ENCODE measurements around the gene C19orf33. TPM values are rescaled to one million over a fixed set of nuclear protein-coding genes. Genes with fewer than 3 reads are reported as not detected.

The C19orf33 gene
- total and polyA plus RNA-seq, 9 of the 15 experiments (the other 6 are each of a cell fraction or from before 2014, with no cell fraction given): 3.2 TPM; not detected in 8

DNA sequence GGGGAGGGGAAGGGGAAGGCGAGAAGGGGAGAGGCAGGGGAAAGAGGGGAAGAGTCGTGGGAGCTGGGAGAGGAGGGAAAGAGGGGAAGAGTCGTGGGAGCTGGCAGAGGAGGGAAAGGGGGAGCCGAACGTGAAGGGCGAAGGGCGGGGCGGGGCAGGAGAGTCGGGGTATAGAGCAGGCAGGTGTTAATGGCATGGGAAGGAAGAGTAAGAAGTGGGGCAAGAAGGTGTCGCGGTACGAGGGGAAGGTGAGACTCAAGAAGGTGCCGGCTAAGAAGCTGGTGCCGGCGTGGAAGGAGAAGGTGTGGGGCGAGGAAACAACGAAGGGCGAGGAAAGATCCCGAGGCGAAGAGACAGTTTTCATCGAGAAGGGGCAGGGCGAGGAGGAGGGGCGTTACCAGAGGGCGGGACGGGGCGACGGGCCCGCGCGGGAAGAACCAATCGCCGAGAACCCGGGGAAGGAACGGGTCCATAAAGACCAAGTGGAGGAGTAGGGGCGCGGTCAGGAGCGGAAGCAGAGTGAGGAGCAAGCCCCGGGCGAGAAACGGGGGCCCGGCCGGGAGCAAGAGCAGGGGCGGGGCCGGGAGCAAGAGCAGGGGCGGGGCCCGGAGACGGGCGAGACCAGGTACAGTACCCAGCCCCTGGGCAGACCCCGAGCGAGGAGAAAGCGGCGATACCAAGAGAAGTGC, 32.0 kb downstream of the C19orf33 start (continued):
- peak; percentile 80 for TF ChIP-seq POLR2B (IDR thresholded peaks at IDR 0.05; ENCODE audit: low read depth, partially characterized antibody)
- TF ChIP-seq RBFOX2 (IDR thresholded peaks at IDR 0.05; ENCODE audit: low read depth, low read length): peak; percentile 72
- TF ChIP-seq SPI1 (IDR thresholded peaks at IDR 0.05; ENCODE audit: borderline replicate concordance, low read depth, low read length): peak; percentile 48; the same call in 1 of the 2 replicates
- TF ChIP-seq CXXC5 (CRISPR knock-in tag; IDR thresholded peaks at IDR 0.05): peak; percentile 63
- TF ChIP-seq CCNT2 (IDR thresholded peaks at IDR 0.05; ENCODE audit: borderline replicate concordance, extremely low read depth, insufficient read length, low read depth, low read length): peak; percentile 28
- peak; percentile 77; the same call in 1 of the 2 replicates for TF ChIP-seq SMARCA5 (IDR thresholded peaks at IDR 0.05)
- TF ChIP-seq ZNF316 (IDR thresholded peaks at IDR 0.05): peak; percentile 79
- TF ChIP-seq TRIM24 (IDR thresholded peaks at IDR 0.05): peak in 1 of 2 experiments; percentile 60; a peak in 3 of 4 replicates
- TF ChIP-seq ATF1 (CRISPR knock-in tag; IDR thresholded peaks at IDR 0.05): no peak
- TF ChIP-seq ATF1 (tag; IDR thresholded peaks at IDR 0.05): peak; percentile 6
- 0 out of 2 replicates have a peak, but pooled peaks have one; percentile 12 for TF ChIP-seq HDAC2 (IDR thresholded peaks at IDR 0.05)
- TF ChIP-seq BRD9 (IDR thresholded peaks at IDR 0.05; ENCODE audit: low read depth, partially characterized antibody): peak; percentile 18
- TF ChIP-seq ETV1 (tag; conservative IDR thresholded peaks at IDR 0.05; ENCODE audit: low read depth): peak; percentile 45
- TF ChIP-seq FOXK2 (conservative IDR thresholded peaks at IDR 0.05 in 1 of 2, IDR thresholded peaks at IDR 0.05 in 1 of 2; ENCODE audit: low read depth in 2 of 2): peak in 1 of 2 experiments; percentile 52; a peak in 3 of 4 replicates
- TF ChIP-seq KHSRP (IDR thresholded peaks at IDR 0.05): no peak
- TF ChIP-seq, protein P1, sequence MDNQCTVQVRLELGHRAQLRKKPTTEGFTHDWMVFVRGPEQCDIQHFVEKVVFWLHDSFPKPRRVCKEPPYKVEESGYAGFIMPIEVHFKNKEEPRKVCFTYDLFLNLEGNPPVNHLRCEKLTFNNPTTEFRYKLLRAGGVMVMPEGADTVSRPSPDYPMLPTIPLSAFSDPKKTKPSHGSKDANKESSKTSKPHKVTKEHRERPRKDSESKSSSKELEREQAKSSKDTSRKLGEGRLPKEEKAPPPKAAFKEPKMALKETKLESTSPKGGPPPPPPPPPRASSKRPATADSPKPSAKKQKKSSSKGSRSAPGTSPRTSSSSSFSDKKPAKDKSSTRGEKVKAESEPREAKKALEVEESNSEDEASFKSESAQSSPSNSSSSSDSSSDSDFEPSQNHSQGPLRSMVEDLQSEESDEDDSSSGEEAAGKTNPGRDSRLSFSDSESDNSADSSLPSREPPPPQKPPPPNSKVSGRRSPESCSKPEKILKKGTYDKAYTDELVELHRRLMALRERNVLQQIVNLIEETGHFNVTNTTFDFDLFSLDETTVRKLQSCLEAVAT (IDR thresholded peaks at IDR 0.05): peak; percentile 65 to 84; a peak in 2 of 4 replicates
- TF ChIP-seq, protein P2, sequence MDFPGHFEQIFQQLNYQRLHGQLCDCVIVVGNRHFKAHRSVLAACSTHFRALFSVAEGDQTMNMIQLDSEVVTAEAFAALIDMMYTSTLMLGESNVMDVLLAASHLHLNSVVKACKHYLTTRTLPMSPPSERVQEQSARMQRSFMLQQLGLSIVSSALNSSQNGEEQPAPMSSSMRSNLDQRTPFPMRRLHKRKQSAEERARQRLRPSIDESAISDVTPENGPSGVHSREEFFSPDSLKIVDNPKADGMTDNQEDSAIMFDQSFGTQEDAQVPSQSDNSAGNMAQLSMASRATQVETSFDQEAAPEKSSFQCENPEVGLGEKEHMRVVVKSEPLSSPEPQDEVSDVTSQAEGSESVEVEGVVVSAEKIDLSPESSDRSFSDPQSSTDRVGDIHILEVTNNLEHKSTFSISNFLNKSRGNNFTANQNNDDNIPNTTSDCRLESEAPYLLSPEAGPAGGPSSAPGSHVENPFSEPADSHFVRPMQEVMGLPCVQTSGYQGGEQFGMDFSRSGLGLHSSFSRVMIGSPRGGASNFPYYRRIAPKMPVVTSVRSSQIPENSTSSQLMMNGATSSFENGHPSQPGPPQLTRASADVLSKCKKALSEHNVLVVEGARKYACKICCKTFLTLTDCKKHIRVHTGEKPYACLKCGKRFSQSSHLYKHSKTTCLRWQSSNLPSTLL (IDR thresholded peaks at IDR 0.05): peak; percentile 57; the same call in 1 of the 2 replicates
- 0 out of 2 replicates have a peak, but pooled peaks have one; percentile 23 for TF ChIP-seq GABPB1 (CRISPR knock-in tag; IDR thresholded peaks at IDR 0.05)
- TF ChIP-seq, protein P3, sequence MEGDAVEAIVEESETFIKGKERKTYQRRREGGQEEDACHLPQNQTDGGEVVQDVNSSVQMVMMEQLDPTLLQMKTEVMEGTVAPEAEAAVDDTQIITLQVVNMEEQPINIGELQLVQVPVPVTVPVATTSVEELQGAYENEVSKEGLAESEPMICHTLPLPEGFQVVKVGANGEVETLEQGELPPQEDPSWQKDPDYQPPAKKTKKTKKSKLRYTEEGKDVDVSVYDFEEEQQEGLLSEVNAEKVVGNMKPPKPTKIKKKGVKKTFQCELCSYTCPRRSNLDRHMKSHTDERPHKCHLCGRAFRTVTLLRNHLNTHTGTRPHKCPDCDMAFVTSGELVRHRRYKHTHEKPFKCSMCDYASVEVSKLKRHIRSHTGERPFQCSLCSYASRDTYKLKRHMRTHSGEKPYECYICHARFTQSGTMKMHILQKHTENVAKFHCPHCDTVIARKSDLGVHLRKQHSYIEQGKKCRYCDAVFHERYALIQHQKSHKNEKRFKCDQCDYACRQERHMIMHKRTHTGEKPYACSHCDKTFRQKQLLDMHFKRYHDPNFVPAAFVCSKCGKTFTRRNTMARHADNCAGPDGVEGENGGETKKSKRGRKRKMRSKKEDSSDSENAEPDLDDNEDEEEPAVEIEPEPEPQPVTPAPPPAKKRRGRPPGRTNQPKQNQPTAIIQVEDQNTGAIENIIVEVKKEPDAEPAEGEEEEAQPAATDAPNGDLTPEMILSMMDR (IDR thresholded peaks at IDR 0.05 in 2 of 3, conservative IDR thresholded peaks at IDR 0.05 in 1 of 3; ENCODE audit: insufficient read depth in 2 of 3, low read depth in 1 of 3, low read length in 3 of 3): no peak
- TF ChIP-seq, protein P4, sequence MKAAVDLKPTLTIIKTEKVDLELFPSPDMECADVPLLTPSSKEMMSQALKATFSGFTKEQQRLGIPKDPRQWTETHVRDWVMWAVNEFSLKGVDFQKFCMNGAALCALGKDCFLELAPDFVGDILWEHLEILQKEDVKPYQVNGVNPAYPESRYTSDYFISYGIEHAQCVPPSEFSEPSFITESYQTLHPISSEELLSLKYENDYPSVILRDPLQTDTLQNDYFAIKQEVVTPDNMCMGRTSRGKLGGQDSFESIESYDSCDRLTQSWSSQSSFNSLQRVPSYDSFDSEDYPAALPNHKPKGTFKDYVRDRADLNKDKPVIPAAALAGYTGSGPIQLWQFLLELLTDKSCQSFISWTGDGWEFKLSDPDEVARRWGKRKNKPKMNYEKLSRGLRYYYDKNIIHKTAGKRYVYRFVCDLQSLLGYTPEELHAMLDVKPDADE (conservative IDR thresholded peaks at IDR 0.05; ENCODE audit: control insufficient read depth, low read depth, low read length): 0 out of 2 replicates have a peak, but pooled peaks have one; percentile 12
- peak; percentile 69; the same call in 1 of the 2 replicates for TF ChIP-seq ETV5 (CRISPR knock-in tag; IDR thresholded peaks at IDR 0.05; ENCODE audit: low read depth)
- peak; percentile 96 for TF ChIP-seq HLTF (IDR thresholded peaks at IDR 0.05)
- peak; percentile 1 to 22; a peak in 1 of 4 replicates for TF ChIP-seq SIN3A (IDR thresholded peaks at IDR 0.05; ENCODE audit: borderline replicate concordance in 2 of 2, control insufficient read depth in 1 of 2, low read depth in 2 of 2, low read length in 2 of 2)

Data from K562 (cell line).